Testis (tissue), 3 donors: ENCODE data around the gene FHIT. TPM values are rescaled to one million over a fixed set of nuclear protein-coding genes. Genes with fewer than 3 reads are reported as not detected.

Experiments used
- DNase-seq: peaks from one replicate; pipeline ENCODE4 v3.0.0-alpha.2; 2019
- H3K27ac ChIP-seq, 2 donors: fragments of 200-600 bp; sonication (generic); one replicate each; pipeline ENCODE4 v1.5.1; 2019
- H3K27me3 ChIP-seq: fragments of 200-600 bp; sonication (generic); one replicate; pipeline ENCODE4 v1.5.1; 2019
- H3K36me3 ChIP-seq: fragments of 200-600 bp; sonication (generic); one replicate; pipeline ENCODE4 v1.5.1; 2017; ENCODE audit warnings: low read depth; ENCODE audit errors: missing control alignments
- H3K4me1 ChIP-seq: fragments of 200-600 bp; sonication (generic); one replicate; pipeline ENCODE4 v1.5.1; 2019
- H3K4me3 ChIP-seq, 2 donors: fragments of 200-600 bp; sonication (generic); one replicate each; pipeline ENCODE4 v1.5.1; 2017 to 2019
- H3K9me3 ChIP-seq: fragments of 200-600 bp; sonication (generic); one replicate; pipeline ENCODE4 v1.5.1; 2017
- CTCF ChIP-seq, 3 experiments: fragments of 450-650 bp in 2 of 3; fragments of 200-600 bp in 1 of 3; sonication (generic) in 1 of 3; IDR thresholded peaks; one replicate each; pipeline ENCODE4 v1.5.1; 2016 to 2019; ENCODE audit warnings: antibody characterized with exemption in 3 of 3, mild to moderate bottlenecking in 2 of 3, moderate library complexity in 1 of 3
- POLR2A ChIP-seq: fragments of 450-650 bp; IDR thresholded peaks from one replicate; pipeline ENCODE4 v1.6.1; 2017; ENCODE audit warnings: antibody characterized with exemption, mild to moderate bottlenecking, moderate library complexity
- WGBS, 2 donors: methylation state at CpG; one replicate each; pipeline ENCODE4 v1.1.5; 2018; 5-methylcytosine and 5-hydroxymethylcytosine counted together
- intact Hi-C: fragments of 100-400 bp; cut with DNase I; formaldehyde crosslinking; loops from one replicate; pipeline ENCODE4 v1.15.1; 2023; ENCODE audit warnings: low total_unique reads
- polyA plus RNA-seq: library from polyadenylated mRNA; stranded (reverse); fragments of 350-450 nt; fragmentation: Illumina TruSeq; extraction: RNeasy Lipid Tissue Mini Kit (QIAGEN cat#74804); gene quantifications from one replicate; pipeline ENCODE4 v1.2.3, GENCODE V29; 2014; ENCODE audit warnings: low read depth, low replicate concordance; ENCODE audit not compliant: insufficient read depth
- total RNA-seq, 2 donors: library from RNA; depleted of rRNA; stranded (reverse); fragments of >200 nt; gene quantifications; one replicate each; pipeline ENCODE4 v1.2.3, GENCODE V29; 2016

FHIT gene
- total and polyA plus RNA-seq, 3 donors from 2014 or later: 10.1 to 29.6 (median 15.5) TPM

- Histone ChIP-seq H3K4me1 (no peaks in the 10 kb centered on the region), H3K9me3 (no peaks in the 10 kb centered on the region), H3K36me3 (no peaks in the 10 kb centered on the region), H3K4me3 (no peak overlapping the region), H3K27ac (no peak overlapping the region), H3K27me3 (no peaks in the 10 kb centered on the region)
- 80 to 88% methylated on average over 2 of the region's 2 CpGs for WGBS, 2 donors
- no peak for TF ChIP-seq POLR2A
- no peak for TF ChIP-seq CTCF (IDR thresholded peaks at IDR 0.05)
- intact Hi-C loops: no loop called here
- DNase-seq: no peak
Measured at GRCh38 chr3:60775985-60776384, 475.3 kb downstream of the FHIT start.

DNA sequence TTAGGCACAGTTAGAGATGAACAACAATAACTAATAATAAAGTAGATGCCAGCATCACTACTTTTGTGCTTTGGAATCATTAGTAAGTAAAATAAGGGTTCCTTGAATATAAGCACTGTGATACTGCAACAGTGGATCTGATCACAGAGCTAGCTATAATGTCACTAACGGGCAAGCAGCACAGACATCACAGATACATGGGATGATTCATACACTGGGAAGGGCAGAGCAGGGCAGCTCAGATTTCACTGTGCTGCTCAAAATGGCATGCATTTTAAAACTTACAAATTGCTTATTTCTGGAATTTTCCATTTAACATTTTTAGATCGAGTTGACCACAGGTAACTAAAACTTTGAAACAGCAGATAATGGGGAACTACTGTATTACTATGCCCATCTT is 476.6 kb downstream of the FHIT start:
- TF ChIP-seq POLR2A: no peak
- no peaks in the 10 kb centered on the region for H3K9me3 ChIP-seq
- WGBS, 2 donors: 87 to 92% methylated on average over 2 of the region's 2 CpGs
- no peaks in the 10 kb centered on the region for H3K4me1 ChIP-seq
- H3K27ac ChIP-seq: no peak overlapping the region
- no peak for DNase-seq
- intact Hi-C loops: no loop called here
- no peaks in the 10 kb centered on the region for H3K27me3 ChIP-seq
- no peak overlapping the region for H3K4me3 ChIP-seq
- H3K36me3 ChIP-seq: no peaks in the 10 kb centered on the region

DNA sequence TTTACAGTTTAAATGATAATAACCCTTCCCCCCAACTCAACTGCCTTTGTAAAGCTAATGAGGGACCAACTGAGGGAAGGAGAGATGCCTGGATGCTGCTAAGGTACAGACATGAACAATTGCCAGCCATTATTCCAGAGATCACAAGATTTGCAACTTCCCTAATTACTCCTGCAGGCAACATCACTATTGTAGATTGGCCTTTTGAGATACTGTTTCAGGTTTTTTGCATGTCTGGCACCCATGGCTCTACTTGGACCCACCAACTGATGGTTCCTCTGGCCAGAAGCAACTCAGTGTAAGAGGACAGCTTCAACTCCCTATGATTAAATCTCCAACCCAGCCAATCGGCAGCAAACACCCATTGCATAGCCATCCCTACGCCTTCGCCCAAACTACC is 478.7 kb downstream of the FHIT start:
- no peaks in the 10 kb centered on the region for H3K27me3 ChIP-seq
- H3K4me1 ChIP-seq: no peaks in the 10 kb centered on the region
- DNase-seq: no peak
- H3K4me3 ChIP-seq: no peak overlapping the region
- 96 to 99% methylated on average over 3 of the region's 3 CpGs for WGBS, 2 donors
- H3K27ac ChIP-seq: no peak overlapping the region
- H3K9me3 ChIP-seq: no peaks in the 10 kb centered on the region
- H3K36me3 ChIP-seq: no peaks in the 10 kb centered on the region
- TF ChIP-seq CTCF (IDR thresholded peaks at IDR 0.05) (no peak), POLR2A (no peak)
- intact Hi-C loops: no loop called here

- no peak overlapping the region for H3K4me3 ChIP-seq
- no peak for DNase-seq
- no peaks in the 10 kb centered on the region for H3K9me3 ChIP-seq
- H3K36me3 ChIP-seq: no peaks in the 10 kb centered on the region
- no peaks in the 10 kb centered on the region for H3K4me1 ChIP-seq
- TF ChIP-seq CTCF (IDR thresholded peaks at IDR 0.05) (no peak), POLR2A (no peak)
- no peaks in the 10 kb centered on the region for H3K27me3 ChIP-seq
- no peak overlapping the region for H3K27ac ChIP-seq
- intact Hi-C loops: no loop called here
Measured at GRCh38 chr3:60771766-60772165, 479.5 kb downstream of the FHIT start.

DNA sequence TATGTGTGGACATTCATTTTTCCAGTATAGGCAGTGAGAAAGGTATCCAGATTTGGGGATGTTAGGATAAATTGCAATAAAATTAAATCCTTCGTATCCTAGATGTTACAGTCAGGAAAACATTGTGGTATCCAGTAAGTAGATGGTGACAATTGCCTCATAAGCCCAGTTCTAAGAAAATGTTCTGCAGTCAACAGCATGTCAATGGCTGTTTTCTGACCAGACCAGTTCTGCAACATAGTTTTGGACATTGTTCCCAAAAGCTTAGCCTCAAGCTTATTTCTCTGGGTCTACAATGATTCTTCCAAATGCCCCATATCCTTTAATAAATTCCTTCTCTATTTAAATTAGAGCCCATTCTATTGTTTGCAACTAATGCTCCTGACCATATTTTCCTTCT is 480.7 kb downstream of the FHIT start:
- Histone ChIP-seq H3K27me3 (no peaks in the 10 kb centered on the region), H3K27ac (no peak overlapping the region), H3K36me3 (no peaks in the 10 kb centered on the region), H3K4me1 (no peaks in the 10 kb centered on the region), H3K4me3 (no peak overlapping the region), H3K9me3 (no peaks in the 10 kb centered on the region)
- 65 to 100% methylated on average over 1 of the region's 1 CpG for WGBS, 2 donors
- TF ChIP-seq CTCF (IDR thresholded peaks at IDR 0.05): no peak
- TF ChIP-seq POLR2A: no peak
- intact Hi-C loops: no loop called here
- DNase-seq: no peak
